Measurements from ENCODE around the gene ELMO1.

DNA sequence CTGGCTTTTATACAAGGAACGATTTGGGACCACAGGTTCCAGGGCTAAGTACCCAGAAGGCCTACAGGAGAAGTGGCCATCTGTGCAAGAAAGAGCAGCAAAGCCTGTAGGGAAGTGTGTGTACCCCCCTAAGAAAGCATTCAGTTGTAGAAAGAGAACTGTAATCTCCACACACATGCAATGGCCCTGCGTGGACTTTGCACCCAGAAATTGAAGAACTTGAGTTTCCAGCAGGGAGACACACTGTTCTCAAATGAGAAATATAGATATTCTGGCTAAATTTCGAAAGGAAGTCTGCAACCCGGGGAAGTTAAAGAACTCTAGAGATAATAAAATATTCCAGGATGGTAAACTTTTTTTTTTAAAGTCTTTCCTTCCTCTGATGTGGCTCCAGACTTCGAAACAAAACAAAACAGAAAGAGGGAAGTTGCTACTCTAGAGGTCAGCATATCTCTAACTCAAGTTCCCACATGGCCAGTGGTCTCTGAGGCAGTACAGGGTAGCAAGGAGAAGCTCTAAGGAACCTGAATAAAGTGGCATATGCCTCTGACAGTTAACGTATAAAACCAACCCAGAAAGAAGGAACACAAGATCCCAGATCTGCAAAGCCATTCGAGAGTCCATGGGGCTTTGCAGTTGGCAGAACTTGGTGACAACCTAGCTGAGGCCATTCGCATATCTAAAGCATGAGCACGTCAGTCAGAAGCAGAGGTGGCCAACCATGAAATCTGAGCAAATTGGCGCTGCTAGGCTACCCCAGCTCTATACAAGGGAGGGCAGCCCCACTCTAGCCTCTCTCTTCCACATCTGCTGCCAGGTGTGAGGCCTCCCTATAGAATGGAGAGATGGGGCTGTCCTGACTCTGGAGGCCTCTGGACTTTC lies 56.6 kb downstream of the ELMO1 start:
- TF ChIP-seq, protein P1, sequence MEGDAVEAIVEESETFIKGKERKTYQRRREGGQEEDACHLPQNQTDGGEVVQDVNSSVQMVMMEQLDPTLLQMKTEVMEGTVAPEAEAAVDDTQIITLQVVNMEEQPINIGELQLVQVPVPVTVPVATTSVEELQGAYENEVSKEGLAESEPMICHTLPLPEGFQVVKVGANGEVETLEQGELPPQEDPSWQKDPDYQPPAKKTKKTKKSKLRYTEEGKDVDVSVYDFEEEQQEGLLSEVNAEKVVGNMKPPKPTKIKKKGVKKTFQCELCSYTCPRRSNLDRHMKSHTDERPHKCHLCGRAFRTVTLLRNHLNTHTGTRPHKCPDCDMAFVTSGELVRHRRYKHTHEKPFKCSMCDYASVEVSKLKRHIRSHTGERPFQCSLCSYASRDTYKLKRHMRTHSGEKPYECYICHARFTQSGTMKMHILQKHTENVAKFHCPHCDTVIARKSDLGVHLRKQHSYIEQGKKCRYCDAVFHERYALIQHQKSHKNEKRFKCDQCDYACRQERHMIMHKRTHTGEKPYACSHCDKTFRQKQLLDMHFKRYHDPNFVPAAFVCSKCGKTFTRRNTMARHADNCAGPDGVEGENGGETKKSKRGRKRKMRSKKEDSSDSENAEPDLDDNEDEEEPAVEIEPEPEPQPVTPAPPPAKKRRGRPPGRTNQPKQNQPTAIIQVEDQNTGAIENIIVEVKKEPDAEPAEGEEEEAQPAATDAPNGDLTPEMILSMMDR (IDR thresholded peaks at IDR 0.05; ENCODE audit: borderline replicate concordance, extremely low read depth, low read length, poor library complexity, severe bottlenecking), result no peak
- TF ChIP-seq EZH2 (IDR thresholded peaks at IDR 0.05; ENCODE audit: borderline replicate concordance, low read depth, low read length, severe bottlenecking), result no peak

Measured in DND-41 (cell line).